Smooth muscle cell (in vitro differentiated cells): Measurements from ENCODE around the gene PPP1R13B. TPM values are rescaled to one million over a fixed set of nuclear protein-coding genes. Genes with fewer than 3 reads are reported as not detected.

Experiments
- DNase-seq: peaks from one replicate; lab custom pipeline; 2025; ENCODE audit not compliant: unreplicated experiment; lab: John Stamatoyannopoulos, UW
- H2AFZ ChIP-seq: fragments of 200-600 bp; sonication (generic); 2 replicates; pipeline ENCODE4 v1.6.0; 2016; ENCODE audit warnings: antibody characterized with exemption, low read depth, mild to moderate bottlenecking
- H3F3A ChIP-seq: fragments of 200-600 bp; sonication (generic); 2 replicates; pipeline ENCODE4 v1.6.0; 2017; ENCODE audit warnings: antibody characterized with exemption, low read depth
- H3K27ac ChIP-seq: fragments of 200-600 bp; sonication (generic); 2 replicates; pipeline ENCODE4 v1.5.1; 2016; ENCODE audit warnings: low read depth, mild to moderate bottlenecking
- H3K27me3 ChIP-seq: fragments of 200-600 bp; sonication (generic); 2 replicates; pipeline ENCODE4 v1.6.1; 2016; ENCODE audit warnings: low read depth, mild to moderate bottlenecking
- H3K36me3 ChIP-seq: fragments of 200-600 bp; sonication (generic); 2 replicates; pipeline ENCODE4 v1.5.1; 2016; ENCODE audit warnings: low read depth
- H3K4me1 ChIP-seq: fragments of 200-600 bp; sonication (generic); 2 replicates; pipeline ENCODE4 v1.5.1; 2016; ENCODE audit warnings: low read depth
- H3K4me2 ChIP-seq: fragments of 200-600 bp; sonication (generic); 2 replicates; pipeline ENCODE4 v1.6.0; 2016; ENCODE audit warnings: mild to moderate bottlenecking
- H3K4me3 ChIP-seq: fragments of 200-600 bp; sonication (generic); 2 replicates; pipeline ENCODE4 v1.5.1; 2016; ENCODE audit warnings: mild to moderate bottlenecking
- H3K79me2 ChIP-seq: fragments of 200-600 bp; sonication (generic); 2 replicates; pipeline ENCODE4 v1.6.0; 2016; ENCODE audit warnings: low read depth, mild to moderate bottlenecking
- H3K9ac ChIP-seq: fragments of 200-600 bp; sonication (generic); 2 replicates; pipeline ENCODE4 v1.6.0; 2016; ENCODE audit warnings: low read depth
- H3K9me3 ChIP-seq: fragments of 200-600 bp; sonication (generic); replicated peaks from 2 replicates; pipeline ENCODE4 v1.5.1; 2016; ENCODE audit warnings: low read depth
- H4K20me1 ChIP-seq: fragments of 200-600 bp; sonication (generic); 2 replicates; pipeline ENCODE4 v1.6.0; 2016; ENCODE audit warnings: low read depth
- WGBS: methylation state at CpG from one replicate; pipeline ENCODE4 v1.1.7; 2016; ENCODE audit warnings: low lambda C conversion rate; 5-methylcytosine and 5-hydroxymethylcytosine counted together
- polyA plus RNA-seq: library from polyadenylated mRNA; unstranded; fragments of >200 nt; fragmentation: Nextera tagmentation; extraction: Ambion mirVana; gene quantifications from 2 replicates; pipeline ENCODE4 v1.2.1, GENCODE V29; 2016
- total RNA-seq: library from RNA; depleted of rRNA; stranded (reverse); fragments of >200 nt; gene quantifications from 2 replicates; pipeline ENCODE4 v1.2.3, GENCODE V29; 2014
- TF ChIP-seq, protein P1 (sequence below): fragments of 200-600 bp; sonication (generic); IDR thresholded peaks from 2 replicates; pipeline ENCODE4 v1.5.1; 2017; ENCODE audit warnings: borderline replicate concordance, mild to moderate bottlenecking, antibody characterized with exemption; ENCODE audit not compliant: insufficient read depth, poor library complexity, severe bottlenecking

Gene PPP1R13B
- total and polyA plus RNA-seq, 2 experiments from 2014 or later = 2.3 to 4.3 TPM

- H3K36me3 ChIP-seq = no peaks in the 10 kb centered on the region
- peak overlapping the region; percentile 67 for H3K27ac ChIP-seq
- TF ChIP-seq, protein P1, sequence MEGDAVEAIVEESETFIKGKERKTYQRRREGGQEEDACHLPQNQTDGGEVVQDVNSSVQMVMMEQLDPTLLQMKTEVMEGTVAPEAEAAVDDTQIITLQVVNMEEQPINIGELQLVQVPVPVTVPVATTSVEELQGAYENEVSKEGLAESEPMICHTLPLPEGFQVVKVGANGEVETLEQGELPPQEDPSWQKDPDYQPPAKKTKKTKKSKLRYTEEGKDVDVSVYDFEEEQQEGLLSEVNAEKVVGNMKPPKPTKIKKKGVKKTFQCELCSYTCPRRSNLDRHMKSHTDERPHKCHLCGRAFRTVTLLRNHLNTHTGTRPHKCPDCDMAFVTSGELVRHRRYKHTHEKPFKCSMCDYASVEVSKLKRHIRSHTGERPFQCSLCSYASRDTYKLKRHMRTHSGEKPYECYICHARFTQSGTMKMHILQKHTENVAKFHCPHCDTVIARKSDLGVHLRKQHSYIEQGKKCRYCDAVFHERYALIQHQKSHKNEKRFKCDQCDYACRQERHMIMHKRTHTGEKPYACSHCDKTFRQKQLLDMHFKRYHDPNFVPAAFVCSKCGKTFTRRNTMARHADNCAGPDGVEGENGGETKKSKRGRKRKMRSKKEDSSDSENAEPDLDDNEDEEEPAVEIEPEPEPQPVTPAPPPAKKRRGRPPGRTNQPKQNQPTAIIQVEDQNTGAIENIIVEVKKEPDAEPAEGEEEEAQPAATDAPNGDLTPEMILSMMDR = no peak
- H3F3A ChIP-seq = no peaks in the 10 kb centered on the region
- H2AFZ ChIP-seq = no peak overlapping the region
- H3K9ac ChIP-seq = no peak overlapping the region
- H3K9me3 ChIP-seq = no peaks in the 10 kb centered on the region
- no peak for DNase-seq
- 93% methylated on average over 23 of the region's 23 CpGs for WGBS
- peaks cover 21% of the 10 kb centered on the region for H4K20me1 ChIP-seq
- peaks cover 6% of the 10 kb centered on the region for H3K79me2 ChIP-seq
- H3K27me3 ChIP-seq = no peaks in the 10 kb centered on the region
- H3K4me1 ChIP-seq = no peaks in the 10 kb centered on the region
- H3K4me2 ChIP-seq = no peak overlapping the region
- no peak overlapping the region for H3K4me3 ChIP-seq
Observed at GRCh38 chr14:103734081-103734888, 113.1 kb downstream of the PPP1R13B start.

GRCh38 chr14:103733651-103734050 is 113.7 kb downstream of the PPP1R13B start:
- peaks cover 6% of the 10 kb centered on the region for H3K79me2 ChIP-seq
- no peaks in the 10 kb centered on the region for H3K27me3 ChIP-seq
- H2AFZ ChIP-seq = no peak overlapping the region
- WGBS = 74% methylated on average over 14 of the region's 14 CpGs
- no peak overlapping the region for H3K4me3 ChIP-seq
- no peak for DNase-seq
- no peak overlapping the region for H3K9ac ChIP-seq
- peak overlapping the region; percentile 67 for H3K27ac ChIP-seq
- no peaks in the 10 kb centered on the region for H3F3A ChIP-seq
- no peaks in the 10 kb centered on the region for H3K9me3 ChIP-seq
- no peak overlapping the region for H3K4me2 ChIP-seq
- H4K20me1 ChIP-seq = peaks cover 26% of the 10 kb centered on the region
- TF ChIP-seq, protein P1 = no peak
- H3K4me1 ChIP-seq = no peaks in the 10 kb centered on the region
- H3K36me3 ChIP-seq = no peaks in the 10 kb centered on the region

DNA sequence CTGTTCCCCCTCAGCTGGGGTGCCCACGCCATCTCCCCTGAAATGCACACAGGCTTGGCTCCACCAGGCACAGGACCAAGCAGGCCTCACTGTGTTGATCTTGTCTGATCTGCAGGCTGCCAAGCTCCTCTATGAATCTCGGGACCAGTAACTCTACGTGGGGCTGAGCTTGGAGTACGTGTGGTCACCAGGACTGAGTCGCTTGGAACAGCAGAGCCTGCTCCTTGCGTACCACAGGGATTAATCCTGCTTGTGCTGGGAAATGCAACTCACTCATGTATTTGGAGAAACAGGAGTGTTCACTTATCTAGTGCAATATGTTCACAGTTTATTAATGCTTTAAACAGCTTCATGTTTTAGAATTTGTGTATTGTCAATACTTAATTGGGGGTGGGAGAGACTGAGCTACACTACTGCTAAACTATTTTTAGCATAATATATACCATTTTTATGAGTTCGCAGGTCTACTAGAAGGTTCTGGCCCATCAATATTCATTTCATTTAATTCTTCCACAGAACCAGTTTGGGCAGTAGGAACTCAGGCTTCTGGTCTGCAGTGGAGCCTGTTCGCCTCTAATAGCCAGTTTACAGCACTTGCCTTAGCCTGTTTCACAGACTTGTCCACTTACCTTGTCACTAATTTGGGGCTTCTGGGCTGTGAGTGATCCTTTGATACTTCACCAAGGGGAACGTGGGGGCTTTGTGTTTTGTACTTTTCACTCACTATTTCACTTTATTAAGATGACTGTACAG is 114.3 kb downstream of the PPP1R13B start:
- DNase-seq = no peak
- H3K27ac ChIP-seq = peak overlapping the region; percentile 67
- H3K79me2 ChIP-seq = peaks cover 6% of the 10 kb centered on the region
- no peak overlapping the region for H2AFZ ChIP-seq
- no peaks in the 10 kb centered on the region for H3K4me1 ChIP-seq
- H3K27me3 ChIP-seq = no peaks in the 10 kb centered on the region
- H3F3A ChIP-seq = no peaks in the 10 kb centered on the region
- H3K36me3 ChIP-seq = no peaks in the 10 kb centered on the region
- no peaks in the 10 kb centered on the region for H3K9me3 ChIP-seq
- TF ChIP-seq, protein P1 = no peak
- H3K4me2 ChIP-seq = no peak overlapping the region
- no peak overlapping the region for H3K4me3 ChIP-seq
- peaks cover 31% of the 10 kb centered on the region for H4K20me1 ChIP-seq
- 61% methylated on average over 9 of the region's 9 CpGs for WGBS
- no peak overlapping the region for H3K9ac ChIP-seq
